Tracheal epithelial cell (primary cell): ENCODE results near the gene GDPD4. TPM values are rescaled to one million over a fixed set of nuclear protein-coding genes. Genes with fewer than 3 reads are reported as not detected.

ENCODE experiments used
- total RNA-seq: library from RNA; depleted of rRNA; stranded (reverse); fragments of >200 nt; gene quantifications from 2 replicates; pipeline ENCODE4 v1.2.1, GENCODE V29; 2014

Gene GDPD4, protein sequence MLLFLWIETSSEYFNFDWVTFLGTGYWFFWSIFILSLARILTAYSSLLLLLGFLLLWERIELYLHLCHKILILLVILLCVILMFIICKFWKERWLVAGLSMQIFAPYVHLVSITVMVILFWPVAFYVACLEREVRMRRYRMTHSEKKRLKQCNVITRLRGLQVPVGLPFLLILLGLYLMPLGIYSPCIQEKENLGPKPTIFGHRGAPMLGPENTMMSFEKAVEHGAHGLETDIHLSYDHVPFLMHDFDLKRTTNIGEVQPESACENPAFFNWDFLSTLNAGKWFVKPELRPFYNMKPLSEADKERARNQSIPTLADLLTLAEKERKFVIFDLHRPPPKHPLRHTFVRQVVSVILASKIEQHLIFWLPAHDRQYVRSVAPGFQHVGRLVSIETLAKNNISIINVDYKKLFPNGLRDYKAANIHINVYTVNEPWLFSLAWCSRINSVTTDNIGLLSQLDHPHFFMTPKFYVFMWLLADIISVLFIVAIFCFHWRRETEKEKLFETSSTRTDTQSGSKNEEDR
- not detected in 2 replicates for total RNA-seq

GRCh38 chr11:77301510-77301909 lies at the start of gene GDPD4:
Gene GDPD4, minus strand, starts transcription at chr11:77301686. Its CDS starts 16,549 bp downstream, at chr11:77285137.

Other genes with a start within 250 kb of the GDPD4 start
- 2.1 and 4.8 TPM in 2 replicates for gene CAPN5, start 234.7 kb downstream of the GDPD4 start, total RNA-seq
- gene OMP, start 198.8 kb downstream of the GDPD4 start, total RNA-seq: not detected in 2 replicates
- under 0.01 and 0.24 TPM in 2 replicates for gene MYO7A, start 173.4 kb downstream of the GDPD4 start, total RNA-seq
- gene PAK1, start 172.4 kb upstream of the GDPD4 start, total RNA-seq: 31.1 and 36.9 TPM in 2 replicates